ENCODE data around the gene RBMS3.
"Not testable (repeated sequence)": the region's sequence is repeated elsewhere in the genome, so short reads cannot be mapped to it uniquely, and the experiment has no call there.

Gene RBMS3

DNA sequence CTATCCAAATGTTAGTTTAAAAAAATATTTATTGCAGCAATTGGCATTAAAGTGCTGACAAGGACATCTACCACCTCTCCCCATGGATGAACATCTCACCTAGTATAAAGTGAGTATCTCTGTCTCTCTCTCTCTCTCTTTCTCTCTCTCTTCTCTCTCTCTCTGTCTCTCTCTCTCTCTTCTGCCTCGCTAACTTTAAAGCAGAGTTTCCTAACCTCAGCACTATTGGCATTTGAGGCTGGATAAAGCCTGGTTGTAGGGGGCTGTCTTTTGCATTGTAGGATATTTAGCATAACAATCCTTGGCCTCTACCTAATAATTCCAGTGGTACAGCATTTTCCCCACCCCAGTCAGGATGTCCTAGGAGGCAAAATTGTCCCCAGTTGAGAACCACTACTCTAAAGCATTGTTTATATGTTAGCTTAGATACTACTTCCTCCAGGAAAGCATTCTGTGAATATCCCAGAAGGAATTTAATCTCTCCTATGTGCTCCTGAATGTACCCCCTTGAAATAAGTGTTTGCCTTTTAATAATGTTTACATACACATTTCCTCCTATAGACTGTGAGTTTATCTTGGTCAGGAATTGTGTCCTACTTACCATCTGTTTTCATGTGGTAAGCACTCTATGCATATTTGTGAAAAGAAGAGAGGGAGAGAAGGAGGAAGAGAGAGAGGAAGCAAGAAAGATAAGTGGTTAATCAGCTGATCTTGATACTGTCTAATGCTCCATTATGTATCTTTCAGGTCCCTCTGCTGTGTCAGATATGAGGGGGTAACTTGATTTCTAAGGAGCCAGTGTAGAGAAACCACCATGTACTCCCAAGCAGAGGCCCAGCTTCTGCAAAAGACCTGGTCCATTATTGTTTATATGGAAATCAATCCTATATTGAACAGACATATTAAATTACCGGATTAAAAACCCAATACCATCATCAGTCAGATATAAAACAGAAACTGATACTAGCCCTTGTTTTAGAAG is 346.6 kb downstream of the RBMS3 start:
- DNase-seq (ENCODE audit: low read depth) = no peak

DNA sequence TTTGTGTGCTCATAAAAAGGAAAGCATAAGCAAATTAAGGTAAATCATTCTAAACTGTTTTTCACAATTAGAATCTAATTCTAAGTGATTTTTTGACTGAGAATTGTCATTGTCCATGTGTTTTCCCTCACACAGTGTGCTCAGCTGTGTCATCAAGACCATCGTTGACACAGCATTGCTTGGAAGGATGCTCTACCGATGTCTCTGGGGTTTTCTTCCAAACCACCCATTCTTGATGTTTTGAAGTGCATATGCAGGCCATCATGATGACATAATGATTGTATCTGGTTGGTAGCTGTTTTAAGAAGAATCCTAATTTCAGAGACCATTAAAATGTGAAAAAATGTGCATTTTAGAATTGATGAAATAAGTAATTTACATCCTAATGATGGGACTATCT is 347.9 kb downstream of the RBMS3 start:
- DNase-seq (ENCODE audit: low read depth) = no peak

DNA sequence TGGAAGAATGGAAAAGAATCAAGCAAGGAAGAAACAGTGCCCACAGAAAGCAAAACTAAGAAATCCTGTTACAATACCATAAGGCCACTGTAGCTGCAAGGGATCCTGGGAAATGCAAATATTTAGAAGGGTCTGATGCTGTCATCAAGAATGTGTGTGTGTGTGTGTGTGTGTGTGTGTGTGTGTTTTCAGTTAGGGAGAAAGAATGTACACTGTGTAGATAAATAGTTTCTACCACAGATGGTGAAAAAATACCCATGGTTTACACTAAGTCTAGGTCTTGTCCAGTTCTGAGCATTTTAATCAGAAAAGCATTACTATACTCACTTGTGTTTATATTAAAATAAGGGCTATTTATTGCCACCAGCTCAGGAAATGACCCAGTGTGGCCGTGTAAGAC is 355.0 kb downstream of the RBMS3 start:
- no peak for DNase-seq (ENCODE audit: low read depth)

GRCh38 chr3:29637068-29637467 is 356.2 kb downstream of the RBMS3 start:
- DNase-seq (ENCODE audit: low read depth) = no peak

GRCh38 chr3:29639578-29640290 is 358.9 kb downstream of the RBMS3 start:
- no peak for DNase-seq (ENCODE audit: low read depth)

DNA sequence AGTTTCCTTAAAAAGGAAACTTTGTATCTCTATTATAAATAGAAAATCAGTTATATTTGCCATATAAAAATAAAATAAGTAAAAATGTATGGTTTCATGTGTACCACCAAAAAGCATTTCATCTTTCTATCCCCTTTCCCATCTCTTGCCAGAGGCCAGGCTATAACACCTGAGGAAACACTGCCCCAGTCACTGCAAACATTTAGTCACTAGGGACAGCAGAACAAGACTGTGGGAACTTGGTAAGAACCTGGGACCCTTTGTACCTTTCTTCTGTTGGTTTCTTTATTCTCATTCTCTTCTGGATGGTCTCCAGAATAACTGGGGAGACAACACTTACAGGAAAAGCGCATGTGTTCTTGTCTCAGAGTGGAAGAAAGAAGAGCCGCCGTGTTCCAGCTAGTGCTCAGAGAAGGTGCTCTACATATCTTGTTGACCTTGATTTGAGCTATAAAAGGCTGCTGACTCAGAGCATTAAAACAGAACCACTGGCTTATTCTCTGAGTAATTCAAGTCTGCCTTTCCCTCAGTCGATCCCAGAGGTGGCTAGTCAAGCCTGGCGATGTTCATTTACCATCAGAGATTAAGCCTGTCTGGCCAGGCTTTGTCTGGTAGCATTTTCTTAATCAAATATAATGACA is 361.6 kb downstream of the RBMS3 start:
- DNase-seq (ENCODE audit: low read depth) = peak; percentile 75

DNA sequence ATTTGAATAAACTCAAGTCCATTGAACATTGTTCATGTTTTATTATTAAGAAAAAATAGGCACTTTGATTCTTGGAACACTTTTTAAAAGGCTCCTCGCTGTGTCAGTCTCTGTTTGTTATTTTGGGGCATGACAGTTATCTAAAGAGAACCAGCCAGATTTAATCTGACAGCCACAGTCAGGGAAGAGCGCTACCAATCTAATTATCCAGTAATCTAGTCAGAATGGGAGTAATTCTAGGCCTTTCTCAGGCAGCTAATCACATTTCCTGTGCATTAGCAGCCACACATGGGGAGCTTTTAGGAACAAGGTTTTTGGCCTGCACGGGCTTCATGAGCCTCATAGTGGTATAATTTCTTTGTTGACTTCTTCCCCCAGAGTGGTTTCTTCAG is 362.2 kb downstream of the RBMS3 start:
- no peak for DNase-seq (ENCODE audit: low read depth)

DNA sequence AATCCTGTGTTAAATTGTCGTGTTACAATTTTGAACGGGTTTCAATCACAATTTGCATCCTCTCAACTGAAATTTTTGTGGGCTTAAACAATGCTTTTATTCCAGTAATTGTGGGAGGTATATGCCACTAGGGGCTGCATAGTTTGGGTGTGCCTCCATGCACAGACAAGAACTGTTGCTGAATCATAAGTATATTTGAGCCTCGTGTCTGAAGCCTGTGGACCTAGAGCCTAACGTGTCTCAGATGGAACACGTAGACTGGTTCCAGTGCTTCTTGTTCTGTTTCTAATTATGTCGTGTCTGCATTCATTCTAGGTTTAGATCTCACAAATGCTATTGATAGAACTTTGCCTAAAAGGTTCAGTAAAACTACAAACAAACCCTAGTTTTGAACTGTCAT is 363.4 kb downstream of the RBMS3 start:
- no peak for DNase-seq (ENCODE audit: low read depth)

GRCh38 chr3:29644956-29645636 is 364.2 kb downstream of the RBMS3 start:
- DNase-seq (ENCODE audit: low read depth) = no peak

GRCh38 chr3:29646043-29646442 is 365.2 kb downstream of the RBMS3 start:
- no peak for DNase-seq (ENCODE audit: low read depth)

DNA sequence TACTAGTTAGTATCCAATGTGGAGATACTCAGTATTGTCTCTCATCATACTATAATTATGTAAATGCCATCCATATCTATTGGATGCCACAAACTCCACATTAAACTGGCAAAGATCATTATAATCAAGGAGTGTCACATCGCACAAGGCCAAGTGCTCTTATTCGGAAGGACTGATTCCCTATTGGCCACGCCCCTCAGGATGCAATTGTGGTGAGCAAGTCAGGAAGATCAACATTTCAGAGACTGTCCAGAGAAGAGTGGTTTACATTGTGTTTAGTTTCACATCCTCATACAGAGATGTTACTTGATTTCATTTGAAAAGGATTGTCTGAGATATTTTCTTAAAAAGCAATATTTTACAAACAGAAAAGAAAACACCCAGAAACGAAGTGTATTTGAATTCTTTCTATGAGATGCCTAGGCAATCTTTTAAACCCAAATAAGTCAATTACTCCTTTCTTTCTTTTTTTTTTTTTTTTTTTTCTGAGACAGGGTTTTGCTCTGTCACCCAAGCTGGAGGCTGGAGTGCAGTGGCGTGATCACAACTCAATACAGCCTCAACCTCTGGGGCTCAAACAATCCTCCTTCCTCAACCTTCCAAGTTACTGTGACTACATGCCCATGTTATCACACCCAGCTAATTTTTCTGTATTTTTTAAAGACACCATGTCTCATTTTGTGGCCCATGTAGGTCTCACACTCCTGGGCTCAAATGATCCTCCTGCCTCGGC is 369.1 kb downstream of the RBMS3 start:
- DNase-seq (ENCODE audit: low read depth) = no peak

GRCh38 chr3:29653680-29654079 is 372.8 kb downstream of the RBMS3 start:
- DNase-seq (ENCODE audit: low read depth) = no peak

- DNase-seq (ENCODE audit: low read depth) = no peak
These were observed 374.3 kb downstream of the RBMS3 start for GRCh38 chr3:29655015-29655747.

GRCh38 chr3:29665688-29666087 is 384.8 kb downstream of the RBMS3 start:
- DNase-seq (ENCODE audit: low read depth) = no peak

DNA sequence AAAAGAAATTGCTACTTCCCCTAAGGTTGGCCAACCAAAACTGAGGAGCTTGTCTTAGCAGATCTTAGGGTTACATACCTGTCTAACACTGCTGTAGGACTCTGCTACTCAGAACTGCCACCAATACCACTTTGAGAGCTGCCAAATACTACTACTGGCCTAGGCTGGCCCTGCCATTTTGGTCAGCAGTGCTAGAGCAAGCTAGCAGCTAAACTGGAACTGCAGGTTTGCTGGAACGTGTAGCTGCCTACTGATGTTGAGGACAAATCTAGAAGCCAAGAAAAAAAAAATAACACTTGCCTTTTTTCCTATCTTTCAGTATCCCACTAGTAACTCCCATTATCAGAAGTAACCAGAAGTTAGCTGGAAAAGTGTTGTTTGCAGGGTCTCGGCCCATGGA is 387.4 kb downstream of the RBMS3 start:
- DNase-seq (ENCODE audit: low read depth) = no peak

- DNase-seq (ENCODE audit: low read depth) = no peak
These were observed 387.9 kb downstream of the RBMS3 start for GRCh38 chr3:29668728-29669127.

GRCh38 chr3:29670476-29670875 is 389.6 kb downstream of the RBMS3 start:
- DNase-seq (ENCODE audit: low read depth) = not testable (repeated sequence)

- no peak for DNase-seq (ENCODE audit: low read depth)
These were observed 396.6 kb downstream of the RBMS3 start for GRCh38 chr3:29677421-29677820.

- DNase-seq (ENCODE audit: low read depth) = no peak
These were observed 399.1 kb downstream of the RBMS3 start for GRCh38 chr3:29679944-29680343.
